Ovary (tissue), 3 donors: ENCODE measurements around the gene MYBPC2.
"Not testable (repeated sequence)": the region's sequence is repeated elsewhere in the genome, so short reads cannot be mapped to it uniquely, and the experiment has no call there.

Source experiments
- CTCF ChIP-seq, 3 donors: fragments of 450-650 bp in 2 of 3; fragments of 200-600 bp in 1 of 3; IDR thresholded peaks; one replicate each; pipeline versions ENCODE4 v1.5.1 to v1.8.0; 2016 to 2022; ENCODE audit warnings: antibody characterized with exemption in 3 of 3, mild to moderate bottlenecking in 1 of 3
- POLR2A ChIP-seq: fragments of 450-650 bp; IDR thresholded peaks from one replicate; pipeline ENCODE4 v1.6.1; 2017; ENCODE audit warnings: antibody characterized with exemption, mild to moderate bottlenecking, moderate library complexity
- donor health status: DM: no; HTN: no; CAD: no.

GRCh38 chr19:50473336-50473735, 40.6 kb downstream of the MYBPC2 start:
- TF ChIP-seq CTCF (IDR thresholded peaks at IDR 0.05); POLR2A: not testable (repeated sequence)
